Measurements from ENCODE around the gene RAD51B. TPM values are rescaled to one million over a fixed set of nuclear protein-coding genes. Genes with fewer than 3 reads are reported as not detected.

Gene RAD51B
- total RNA-seq, 6 experiments from 2014 or later: 2.7 to 5.8 (median 4.3) TPM

DNA sequence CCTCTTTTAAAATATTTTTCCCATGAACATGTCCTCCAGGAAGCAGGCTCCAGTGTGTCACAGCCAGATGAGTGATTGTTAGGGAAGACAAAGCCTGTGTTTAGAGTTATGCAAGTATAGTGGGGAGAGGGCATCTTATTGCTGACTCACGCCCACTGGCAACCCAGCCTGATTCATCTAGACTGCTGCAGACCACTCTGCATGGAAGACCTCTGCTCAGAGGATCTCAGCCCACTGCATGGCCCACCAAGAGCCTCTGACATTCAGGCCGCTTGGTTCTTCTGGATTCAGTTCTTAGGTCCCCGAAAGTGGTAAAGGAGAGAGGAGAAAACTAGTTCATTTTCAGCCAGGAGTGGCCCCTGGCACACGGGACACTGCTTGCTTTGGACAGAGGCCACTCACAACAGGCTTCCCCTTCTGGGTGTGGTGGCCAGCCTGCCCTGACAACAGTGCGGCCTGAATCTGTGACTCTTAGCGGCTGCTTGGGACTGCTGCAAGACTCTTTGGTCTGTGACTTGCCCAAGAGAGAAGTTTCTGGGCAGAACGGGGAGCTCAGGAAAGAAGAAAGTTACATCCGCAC, 707.0 kb downstream of the RAD51B start:
- no peaks in the 10 kb centered on the region for H3K36me3 ChIP-seq
- WGBS (ENCODE audit: insufficient coverage, low coverage, low lambda C conversion rate, missing lambda C conversion rate): 33% methylated on average over 6 of the region's 8 CpGs
- ATAC-seq: peak; percentile 87 to 91 (median 88)
- no peak overlapping the region for H3K4me3 ChIP-seq
- no peaks in the 10 kb centered on the region for H3K9me3 ChIP-seq
- TF ChIP-seq, protein P1, sequence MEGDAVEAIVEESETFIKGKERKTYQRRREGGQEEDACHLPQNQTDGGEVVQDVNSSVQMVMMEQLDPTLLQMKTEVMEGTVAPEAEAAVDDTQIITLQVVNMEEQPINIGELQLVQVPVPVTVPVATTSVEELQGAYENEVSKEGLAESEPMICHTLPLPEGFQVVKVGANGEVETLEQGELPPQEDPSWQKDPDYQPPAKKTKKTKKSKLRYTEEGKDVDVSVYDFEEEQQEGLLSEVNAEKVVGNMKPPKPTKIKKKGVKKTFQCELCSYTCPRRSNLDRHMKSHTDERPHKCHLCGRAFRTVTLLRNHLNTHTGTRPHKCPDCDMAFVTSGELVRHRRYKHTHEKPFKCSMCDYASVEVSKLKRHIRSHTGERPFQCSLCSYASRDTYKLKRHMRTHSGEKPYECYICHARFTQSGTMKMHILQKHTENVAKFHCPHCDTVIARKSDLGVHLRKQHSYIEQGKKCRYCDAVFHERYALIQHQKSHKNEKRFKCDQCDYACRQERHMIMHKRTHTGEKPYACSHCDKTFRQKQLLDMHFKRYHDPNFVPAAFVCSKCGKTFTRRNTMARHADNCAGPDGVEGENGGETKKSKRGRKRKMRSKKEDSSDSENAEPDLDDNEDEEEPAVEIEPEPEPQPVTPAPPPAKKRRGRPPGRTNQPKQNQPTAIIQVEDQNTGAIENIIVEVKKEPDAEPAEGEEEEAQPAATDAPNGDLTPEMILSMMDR (IDR thresholded peaks at IDR 0.05): no peak
- no peak for TF ChIP-seq POLR2A (IDR thresholded peaks at IDR 0.05)
- peak overlapping the region; percentile 49 to 67 (median 58) for H3K27ac ChIP-seq
- no peaks in the 10 kb centered on the region for H3K27me3 ChIP-seq
- H3K4me1 ChIP-seq: peaks cover 0 to 51% (median 18%) of the 10 kb centered on the region in 4 donors
- peak; percentile 69 to 80 (median 79) for DNase-seq
- intact Hi-C loops (cut with DNase I): no loop called here

DNA sequence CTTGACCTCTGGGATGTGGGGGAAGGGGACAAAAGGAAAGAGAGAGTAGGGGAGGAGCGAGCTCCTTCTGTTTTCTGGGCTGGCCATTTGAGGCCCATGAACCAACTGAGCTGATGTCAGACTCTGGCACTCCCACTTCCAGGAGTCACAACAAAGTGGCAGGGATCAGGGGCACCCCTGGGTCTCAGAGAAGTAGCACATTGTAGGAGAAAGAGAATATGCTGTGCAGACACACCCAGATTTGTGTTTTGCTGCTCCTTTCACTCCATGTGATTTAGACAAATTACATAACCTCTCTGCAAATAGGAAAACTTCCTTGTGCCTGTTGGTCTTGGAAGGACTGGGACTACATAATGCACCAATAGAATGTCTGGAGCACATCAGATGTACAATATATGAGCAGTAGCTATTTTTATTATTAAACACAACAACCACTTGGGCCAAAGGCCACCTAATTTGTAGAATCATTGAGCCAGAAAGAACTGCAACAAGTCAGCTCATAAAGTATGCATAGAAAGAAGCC, 707.8 kb downstream of the RAD51B start:
- WGBS (ENCODE audit: insufficient coverage, low coverage, low lambda C conversion rate, missing lambda C conversion rate): 100% methylated on average over 1 of the region's 1 CpG
- ATAC-seq: peak; percentile 24 to 46 (median 42)
- TF ChIP-seq POLR2A (IDR thresholded peaks at IDR 0.05): no peak
- TF ChIP-seq, protein P1 (IDR thresholded peaks at IDR 0.05): no peak
- intact Hi-C loops (cut with DNase I): no loop called here
- no peak for DNase-seq
- Histone ChIP-seq H3K4me1 (peaks cover 0 to 43% (median 12%) of the 10 kb centered on the region in 4 donors), H3K27ac (peak overlapping the region; percentile 49 to 67 (median 58)), H3K9me3 (no peaks in the 10 kb centered on the region), H3K27me3 (no peaks in the 10 kb centered on the region), H3K36me3 (no peaks in the 10 kb centered on the region), H3K4me3 (no peak overlapping the region)

DNA sequence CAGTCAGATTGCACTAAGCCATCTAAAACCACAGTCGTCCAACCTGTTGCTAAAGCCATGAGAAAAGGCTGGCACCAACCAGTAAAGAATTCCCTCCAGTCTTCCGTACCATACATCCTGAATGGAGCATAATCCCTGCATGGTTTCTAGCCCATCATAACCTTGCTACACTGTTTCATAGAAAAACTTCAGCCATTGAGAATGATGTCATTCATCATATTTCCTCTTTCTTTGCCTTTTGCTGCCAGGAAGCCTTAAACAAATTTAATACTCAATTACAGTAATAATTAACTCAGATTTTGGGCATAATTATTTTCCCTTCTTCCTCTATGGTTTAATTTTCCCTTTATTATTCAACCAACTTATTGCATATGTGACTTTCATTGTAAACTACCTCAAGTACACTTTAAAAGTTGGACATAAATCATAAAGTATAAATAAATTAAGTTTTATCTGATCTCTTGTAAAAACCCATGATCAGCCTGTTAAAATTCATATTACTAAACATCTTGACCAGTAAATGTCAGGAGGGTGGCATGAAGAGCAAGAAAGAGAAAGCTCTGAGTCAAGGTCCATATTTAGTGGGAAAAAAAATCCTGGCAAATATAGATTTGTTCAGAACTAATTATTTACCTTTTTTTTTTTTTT, 708.6 kb downstream of the RAD51B start:
- ATAC-seq: no peak

DNA sequence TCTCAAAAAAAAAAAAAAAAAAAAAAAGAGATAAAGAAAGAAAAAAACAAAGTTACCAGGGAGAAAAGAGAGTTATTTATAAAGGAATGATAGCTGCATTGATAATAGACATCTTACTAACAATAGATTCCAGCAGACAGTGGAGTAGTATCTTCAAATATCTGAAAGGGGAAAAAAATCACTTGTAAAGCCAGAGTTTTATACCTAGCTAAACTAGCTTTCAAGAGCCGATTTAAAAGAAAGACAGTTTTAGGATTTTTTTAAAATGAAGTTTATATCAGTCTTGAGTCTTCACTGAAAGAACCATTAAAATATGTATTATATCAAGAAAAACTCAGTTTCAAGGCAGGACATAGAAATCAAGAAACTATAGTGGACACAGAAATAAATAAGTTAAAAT, 710.9 kb downstream of the RAD51B start:
- Histone ChIP-seq H3K36me3 (no peaks in the 10 kb centered on the region), H3K27ac (no peak overlapping the region), H3K9me3 (no peaks in the 10 kb centered on the region), H3K27me3 (no peaks in the 10 kb centered on the region), H3K4me3 (no peak overlapping the region), H3K4me1 (peaks cover 0 to 30% (median 7%) of the 10 kb centered on the region in 4 donors)
- DNase-seq (no peak), ATAC-seq (no peak)
- intact Hi-C loops (cut with DNase I): no loop called here
- TF ChIP-seq, protein P1 (IDR thresholded peaks at IDR 0.05): no peak
- TF ChIP-seq POLR2A (IDR thresholded peaks at IDR 0.05): no peak
- WGBS (ENCODE audit: insufficient coverage, low coverage, low lambda C conversion rate, missing lambda C conversion rate): 50% methylated on average over 1 of the region's 1 CpG

More for the DNA sequence above, 708.6 kb downstream of the RAD51B start:
- H3K4me3 ChIP-seq: no peak overlapping the region
- intact Hi-C loops (cut with DNase I): no loop called here
- 57% methylated on average over 2 of the region's 2 CpGs for WGBS (ENCODE audit: insufficient coverage, low coverage, low lambda C conversion rate, missing lambda C conversion rate)
- no peaks in the 10 kb centered on the region for H3K36me3 ChIP-seq
- no peaks in the 10 kb centered on the region for H3K9me3 ChIP-seq
- DNase-seq: no peak
- no peaks in the 10 kb centered on the region for H3K27me3 ChIP-seq
- peak overlapping the region in 1 of 3 donors; percentile 7 for H3K27ac ChIP-seq
- TF ChIP-seq, protein P1 (IDR thresholded peaks at IDR 0.05): no peak
- TF ChIP-seq POLR2A (IDR thresholded peaks at IDR 0.05): no peak
- H3K4me1 ChIP-seq: peaks cover 0 to 35% (median 9%) of the 10 kb centered on the region in 4 donors
